HG03571 (cell line): ENCODE measurements around the gene ZC3H12D.
"Not testable (repeated sequence)": the region's sequence is repeated elsewhere in the genome, so short reads cannot be mapped to it uniquely, and the experiment has no call there.

ENCODE experiments used
- ATAC-seq: cut with Tn5 transposase; IDR thresholded peaks from one replicate; pipeline ENCODE4 v1.9.1; 2021; ENCODE audit not compliant: unreplicated experiment

ZC3H12D gene

DNA sequence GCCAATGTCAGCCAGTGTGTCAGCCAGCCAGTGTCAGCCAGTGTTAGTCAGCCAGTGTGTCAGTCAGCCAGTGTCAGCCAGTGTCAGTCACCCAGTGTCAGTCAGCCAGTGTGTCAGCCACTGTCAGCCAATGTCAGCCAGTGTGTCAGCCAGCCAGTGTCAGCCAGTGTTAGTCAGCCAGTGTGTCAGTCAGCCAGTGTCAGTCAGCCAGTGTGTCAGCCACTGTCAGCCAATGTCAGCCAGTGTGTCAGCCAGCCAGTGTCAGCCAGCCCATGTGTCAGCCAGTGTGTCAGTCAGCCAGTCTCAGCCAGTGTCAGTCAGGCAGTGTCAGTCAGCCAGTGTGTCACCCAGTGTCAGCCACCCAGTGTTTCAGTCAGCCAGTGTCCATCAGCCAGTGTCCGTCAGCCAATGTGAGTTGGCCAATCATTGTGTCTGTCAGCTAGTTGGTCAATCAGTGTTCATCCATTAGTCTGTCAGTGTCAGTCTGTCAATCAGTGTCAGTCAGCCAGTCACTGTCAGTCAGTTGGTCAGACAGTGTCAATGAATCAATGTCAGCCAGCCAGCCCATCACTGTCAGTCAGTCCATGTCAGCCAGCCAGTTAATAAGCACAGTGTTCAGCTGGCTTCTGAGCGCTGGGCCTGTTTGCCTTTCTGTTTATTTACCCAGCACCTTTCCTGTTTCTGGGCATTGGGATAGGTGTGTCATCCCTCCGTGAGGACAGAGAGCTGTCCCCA is 40.3 kb downstream of the ZC3H12D start:
- not testable (repeated sequence) for ATAC-seq

DNA sequence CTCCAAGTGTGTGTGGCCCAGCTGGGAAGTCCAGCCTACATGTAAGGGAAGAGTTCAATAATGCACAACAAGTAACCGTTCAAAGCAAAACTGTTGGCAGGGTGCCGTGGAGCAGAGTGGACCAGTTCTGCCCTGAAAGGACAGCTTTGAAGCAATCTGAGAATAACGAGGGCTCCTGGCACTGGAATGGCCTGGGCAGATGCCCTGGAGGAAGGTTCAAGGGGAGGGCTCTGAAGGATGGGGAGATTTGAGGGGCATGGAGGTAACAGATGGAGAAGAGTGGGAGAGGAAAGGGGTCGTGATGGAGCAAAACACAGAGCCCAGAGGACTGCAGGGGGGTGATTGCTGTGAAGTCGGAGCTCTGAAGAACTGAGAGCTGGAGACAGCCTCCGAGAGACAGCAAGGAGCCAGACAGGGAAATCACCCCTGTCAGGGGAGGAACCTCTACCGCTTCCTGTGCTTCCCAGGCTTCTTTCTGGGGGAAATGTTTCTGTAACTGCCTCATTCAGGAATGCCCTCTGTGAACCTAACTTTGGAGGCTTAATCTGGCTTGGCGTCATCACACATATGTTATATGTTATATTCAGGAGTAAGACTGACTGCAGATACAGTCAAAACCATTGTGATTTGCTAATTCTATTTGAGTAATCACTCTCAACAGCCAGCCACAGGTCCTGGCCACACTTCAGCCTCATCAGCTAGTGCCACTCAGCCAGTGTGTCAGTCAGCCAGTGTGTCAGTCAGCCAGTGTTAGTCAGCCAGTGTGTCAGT is 41.2 kb downstream of the ZC3H12D start:
- no peak for ATAC-seq

DNA sequence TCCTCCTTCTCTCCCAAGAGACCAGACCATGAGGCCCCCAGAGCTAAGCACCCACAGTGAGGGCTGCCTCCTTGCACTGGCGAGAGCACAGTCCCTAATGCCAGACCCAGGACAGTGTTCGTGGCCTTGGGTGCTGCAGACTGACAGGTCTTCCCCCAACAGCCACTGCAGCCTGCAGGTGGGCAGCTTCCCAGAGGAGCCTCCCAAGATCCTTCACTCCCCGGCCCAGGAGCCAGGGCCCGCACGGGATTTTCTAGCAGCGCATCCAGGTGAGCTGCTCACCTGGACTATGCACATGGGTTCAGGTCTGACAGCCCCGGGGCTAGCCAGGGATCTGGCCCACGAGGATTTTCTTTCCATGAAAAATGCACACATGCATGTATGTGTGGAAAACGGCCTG is 43.1 kb downstream of the ZC3H12D start:
- ATAC-seq: no peak

DNA sequence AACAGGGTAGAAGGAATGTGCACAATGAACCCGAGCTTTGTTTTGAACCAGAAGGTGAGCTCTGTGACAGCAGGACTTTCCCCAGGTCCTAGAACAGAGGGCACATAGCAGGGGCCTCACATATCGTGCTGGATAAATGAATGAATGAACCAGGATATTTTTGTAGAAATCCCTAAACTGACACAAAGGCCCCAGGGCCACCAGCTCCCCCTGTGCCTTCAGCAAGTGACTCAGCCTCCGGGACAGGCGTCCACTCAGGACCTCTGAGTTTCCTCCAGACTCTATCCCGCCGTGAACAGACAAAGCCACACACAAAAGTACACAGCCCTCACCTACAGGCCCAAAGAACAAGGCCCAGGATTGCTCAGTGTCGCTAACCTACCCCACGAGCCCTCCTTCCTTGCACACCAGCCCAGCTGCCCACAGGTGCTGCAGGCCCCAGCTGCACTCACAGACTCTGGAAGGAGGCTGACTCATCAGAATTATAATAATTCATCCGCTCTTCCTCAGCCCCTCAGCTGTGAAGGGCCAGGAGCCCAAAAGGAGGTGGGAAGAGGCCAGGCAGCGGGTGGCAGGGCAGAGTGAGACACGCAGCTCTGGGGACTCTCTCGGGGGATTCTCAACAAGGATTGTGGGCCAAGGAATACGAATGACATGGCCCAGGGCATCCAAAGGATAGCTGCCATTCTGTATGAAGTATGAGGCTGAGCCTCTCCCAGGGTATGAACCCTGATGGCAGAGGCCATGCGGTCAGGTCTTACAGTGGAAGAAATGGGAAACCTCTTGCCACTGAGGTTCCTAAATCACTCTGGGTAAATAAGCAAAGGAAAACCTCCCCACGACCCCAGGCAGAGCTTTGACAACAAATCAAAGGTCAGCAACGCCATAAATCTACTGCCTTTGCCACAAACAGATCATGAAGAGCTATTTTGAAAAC is 43.8 kb downstream of the ZC3H12D start:
- ATAC-seq: no peak

DNA sequence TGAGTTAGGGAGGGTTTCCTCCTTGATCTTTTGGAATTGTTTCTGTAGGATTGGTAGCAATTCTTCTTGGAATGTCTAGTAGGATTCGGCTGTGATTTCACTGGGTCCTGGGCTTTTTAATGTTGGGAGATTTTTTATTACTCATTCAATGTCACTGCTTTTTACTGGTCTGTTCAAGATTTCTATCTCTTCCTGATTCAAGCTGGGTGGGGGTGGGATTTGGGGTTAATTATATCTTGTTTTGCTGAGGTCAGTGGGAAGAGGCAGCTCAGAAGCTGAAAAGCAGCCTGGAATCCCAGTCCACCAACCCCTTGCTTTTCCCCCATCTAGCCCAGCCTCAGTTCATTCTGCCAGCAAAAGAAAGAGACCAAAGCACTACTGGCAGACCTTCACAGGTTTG is 45.2 kb downstream of the ZC3H12D start:
- no peak for ATAC-seq

DNA sequence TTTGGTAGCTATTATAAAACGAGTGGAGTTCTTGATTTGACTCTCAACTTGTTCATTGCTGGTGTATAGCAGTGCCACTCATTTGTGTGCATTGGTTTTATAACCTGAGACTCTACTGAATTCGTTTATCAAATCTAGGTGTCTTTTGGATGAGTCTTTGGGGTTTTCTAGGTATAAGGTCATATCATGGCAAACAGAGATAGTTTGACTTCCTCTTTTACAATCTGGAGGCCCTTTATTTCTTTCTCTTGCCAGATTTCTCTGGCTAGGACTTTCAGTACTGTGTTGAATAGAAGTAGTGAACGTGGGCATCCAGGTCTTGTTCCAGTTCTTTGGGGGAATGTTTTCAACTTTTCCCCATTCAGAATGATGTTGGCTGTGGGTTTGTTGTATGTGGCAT is 46.0 kb downstream of the ZC3H12D start:
- ATAC-seq: no peak

DNA sequence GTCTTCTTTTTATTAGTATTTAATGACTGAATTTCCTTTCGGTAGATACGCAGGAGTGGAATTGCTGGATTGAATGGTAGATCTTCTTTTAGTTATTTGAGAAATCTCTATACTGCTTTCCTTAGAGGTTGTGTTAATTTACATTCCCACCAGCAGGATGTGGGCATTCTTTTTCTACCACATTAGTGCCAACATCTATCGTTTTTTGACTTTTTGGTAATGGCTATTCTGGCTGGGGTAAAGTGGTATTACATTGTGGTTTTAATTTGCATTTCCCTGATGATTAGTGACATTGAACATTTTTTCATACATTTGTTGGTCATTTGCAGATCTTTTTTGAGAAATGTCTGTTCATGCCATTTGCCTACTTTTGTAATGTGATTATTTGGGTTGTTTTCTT is 47.6 kb downstream of the ZC3H12D start:
- ATAC-seq: no peak

DNA sequence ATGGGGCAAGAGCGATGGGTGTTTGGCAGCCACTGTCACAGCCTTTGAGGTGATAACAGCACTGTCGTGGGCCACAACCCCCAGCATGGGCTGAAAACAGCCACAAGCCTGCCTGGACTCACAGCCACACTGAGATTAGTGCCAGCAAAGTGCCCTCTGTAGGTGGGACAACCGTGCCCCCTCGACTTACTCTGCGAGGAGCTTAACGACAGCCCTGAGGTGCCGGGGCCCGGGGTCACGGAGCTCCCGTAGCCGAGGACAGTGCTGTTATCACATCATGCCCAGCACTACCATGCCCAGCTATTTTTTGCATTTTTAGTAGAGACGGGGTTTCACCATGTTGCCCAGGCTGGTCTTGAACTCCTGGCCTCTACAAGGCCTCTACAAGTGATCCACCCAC is 48.2 kb downstream of the ZC3H12D start:
- no peak for ATAC-seq

DNA sequence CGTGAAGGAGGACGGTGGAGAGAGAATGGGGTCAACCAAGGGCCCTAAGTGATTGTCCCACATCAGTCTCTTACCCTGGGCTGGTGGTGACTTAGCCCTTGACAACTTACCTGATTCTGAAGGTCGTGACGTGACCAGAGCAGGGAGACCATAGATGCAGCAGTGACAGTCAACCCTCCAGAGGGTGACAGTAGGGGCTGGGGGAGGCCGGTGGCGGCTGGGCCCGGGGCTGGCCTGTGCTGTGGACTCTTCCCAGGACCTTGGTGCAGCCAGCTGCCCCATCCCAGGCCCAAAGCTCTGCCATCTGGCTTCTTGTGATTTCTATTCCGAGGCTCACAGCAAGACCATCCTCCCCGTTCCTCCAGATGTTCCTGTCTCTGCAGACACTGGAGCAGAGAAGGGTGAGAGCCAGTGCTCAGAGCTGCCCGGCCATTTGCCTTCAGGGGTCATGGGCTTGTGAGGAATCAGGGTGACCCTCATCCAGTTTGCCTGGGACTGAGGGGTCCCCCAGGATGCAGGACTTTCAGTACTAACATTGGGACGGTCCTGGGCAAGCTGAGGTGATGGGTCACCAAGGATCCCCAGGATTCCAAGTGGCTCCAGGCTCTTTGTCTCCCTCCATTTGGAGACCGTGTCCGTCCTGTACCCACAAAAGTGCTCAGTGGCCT is 48.8 kb downstream of the ZC3H12D start:
- no peak for ATAC-seq

DNA sequence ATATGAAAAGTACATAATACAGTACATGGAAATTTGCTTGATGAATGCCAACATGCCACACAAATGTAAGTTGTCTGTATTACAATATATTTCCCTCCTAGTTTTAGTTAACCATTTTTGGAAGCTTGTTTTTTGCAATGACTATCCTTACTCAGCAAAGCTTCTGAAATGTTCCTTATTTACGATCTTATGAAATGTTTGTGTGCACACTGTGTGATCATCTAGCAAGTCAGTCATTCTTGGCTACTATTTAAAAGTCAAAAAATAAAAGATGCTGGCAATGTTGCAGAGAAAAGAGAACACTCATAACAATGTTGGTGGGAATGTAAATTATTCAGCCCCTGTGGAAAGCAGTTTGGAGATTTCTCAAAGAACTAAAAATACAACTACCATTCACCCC is 50.9 kb downstream of the ZC3H12D start:
- no peak for ATAC-seq

DNA sequence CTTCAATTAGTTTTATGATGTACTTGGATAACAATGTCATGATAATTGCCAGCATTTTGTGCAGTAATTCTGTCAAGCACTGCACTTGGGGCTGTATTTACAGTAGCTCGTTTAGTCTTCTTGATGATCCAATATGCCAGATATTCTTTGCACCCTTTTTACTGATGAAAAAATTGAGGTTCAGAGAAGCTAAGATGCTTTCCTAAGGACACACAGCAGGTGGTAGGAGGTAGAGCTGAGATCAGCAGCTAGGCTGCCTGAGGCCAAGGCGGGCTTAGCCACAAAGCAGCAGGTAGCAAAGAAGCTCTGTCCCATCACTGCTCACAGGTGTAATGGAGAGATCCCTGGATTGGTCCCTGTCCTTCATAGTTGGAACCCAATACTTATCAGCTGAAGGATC is 51.4 kb downstream of the ZC3H12D start:
- no peak for ATAC-seq

DNA sequence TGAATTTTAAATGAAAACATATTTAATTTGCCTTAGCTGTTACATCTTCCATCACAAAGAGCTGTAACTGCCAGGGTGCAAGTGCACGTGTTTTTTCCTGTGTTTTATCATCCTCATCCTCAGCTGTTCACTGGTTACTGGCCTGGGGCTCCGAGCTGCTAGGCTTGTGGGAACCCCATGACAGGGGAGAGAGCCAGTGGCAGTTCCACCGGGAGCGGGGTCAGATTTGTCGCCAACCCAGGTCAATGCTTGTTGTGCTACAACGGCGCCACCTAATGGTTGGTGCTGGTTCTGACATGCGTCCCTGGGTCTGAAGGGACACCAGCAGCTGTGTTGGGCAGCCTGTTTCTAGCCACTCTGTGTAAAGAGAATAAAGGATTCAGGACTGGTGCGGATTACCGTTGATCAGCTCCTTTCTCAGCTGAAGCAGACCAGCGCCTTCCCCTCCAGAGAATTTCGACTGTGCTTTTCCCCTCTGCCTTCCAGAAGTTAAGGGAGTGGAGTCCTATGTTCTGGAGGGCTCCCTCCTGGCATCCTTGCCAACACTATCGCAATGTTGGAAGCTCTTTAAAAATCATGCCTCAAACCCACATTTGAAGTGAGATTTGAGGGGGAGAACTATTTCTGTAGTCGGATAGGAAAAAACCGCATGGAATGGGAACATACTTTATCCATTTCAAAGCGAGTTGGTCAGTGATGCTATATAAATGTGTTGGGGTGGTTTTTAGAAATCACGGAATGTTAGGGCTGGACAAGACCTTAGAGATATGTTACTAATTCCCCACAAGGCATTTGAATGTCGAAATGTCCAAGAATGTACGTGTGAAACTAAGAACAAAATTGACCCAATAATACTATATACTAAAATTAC is 52.7 kb downstream of the ZC3H12D start:
- ATAC-seq: no peak

DNA sequence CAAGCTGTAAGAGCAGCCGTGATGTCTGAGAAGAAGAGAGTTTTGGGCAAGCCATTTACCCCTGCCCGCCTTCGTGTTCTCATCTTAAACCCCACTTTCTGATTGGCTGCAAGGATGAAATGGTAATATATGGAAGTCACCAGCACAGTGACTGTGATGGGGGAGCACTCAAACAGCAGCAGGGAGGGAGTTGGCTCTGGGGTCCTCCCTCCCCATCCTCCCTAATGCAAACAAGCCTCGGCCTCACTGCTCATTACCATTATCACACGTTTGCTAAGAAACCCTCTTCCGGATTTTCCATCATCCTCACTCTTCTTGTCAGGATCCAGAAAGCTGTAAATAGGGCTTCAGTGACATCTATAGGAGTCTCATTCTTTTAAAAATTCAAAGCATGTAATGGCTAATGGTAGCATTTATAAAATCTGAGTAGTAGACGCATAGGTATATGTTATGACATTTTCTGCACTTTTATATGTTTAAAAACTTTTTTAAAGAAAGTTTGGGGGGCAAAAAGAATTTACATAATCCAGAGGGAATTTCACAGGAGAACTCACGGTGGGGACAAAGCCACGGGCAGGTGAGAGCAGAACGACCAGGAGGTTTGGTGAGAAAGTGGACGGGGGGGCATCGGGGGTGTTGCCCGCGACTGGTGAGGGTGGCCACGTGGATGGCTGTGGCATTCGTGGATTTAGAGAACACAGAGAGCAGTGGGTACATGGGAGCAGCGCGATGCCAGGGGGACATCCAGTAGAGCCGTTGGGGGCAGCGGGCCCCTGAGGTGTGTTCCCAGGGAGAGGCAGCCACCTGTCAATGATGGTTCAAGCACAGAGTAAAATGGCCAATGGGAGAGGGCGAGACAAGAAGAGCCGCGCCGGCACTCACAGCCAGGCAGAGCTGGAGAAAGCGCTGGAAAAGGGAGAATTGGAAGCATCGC is 55.1 kb downstream of the ZC3H12D start:
- no peak for ATAC-seq

DNA sequence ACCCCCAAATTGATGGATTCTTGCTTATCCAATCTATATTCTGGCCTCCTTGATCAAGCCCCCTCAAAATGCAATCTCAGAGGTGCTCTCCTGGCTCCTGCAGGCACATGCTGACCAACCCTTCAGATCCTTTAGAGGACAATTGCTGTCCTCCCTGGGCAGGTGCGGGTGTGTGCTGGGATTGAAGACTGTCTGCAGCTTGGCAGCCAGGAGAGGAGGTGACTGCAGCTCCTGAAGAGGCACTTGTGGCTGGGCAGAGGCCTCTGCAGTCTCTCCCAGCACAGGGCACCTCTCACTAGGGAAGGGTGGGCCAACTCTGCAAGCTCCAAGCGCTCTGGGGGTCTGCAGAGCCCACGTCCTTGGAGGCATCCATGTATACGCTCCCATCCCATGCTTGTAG is 56.2 kb downstream of the ZC3H12D start:
- no peak for ATAC-seq

DNA sequence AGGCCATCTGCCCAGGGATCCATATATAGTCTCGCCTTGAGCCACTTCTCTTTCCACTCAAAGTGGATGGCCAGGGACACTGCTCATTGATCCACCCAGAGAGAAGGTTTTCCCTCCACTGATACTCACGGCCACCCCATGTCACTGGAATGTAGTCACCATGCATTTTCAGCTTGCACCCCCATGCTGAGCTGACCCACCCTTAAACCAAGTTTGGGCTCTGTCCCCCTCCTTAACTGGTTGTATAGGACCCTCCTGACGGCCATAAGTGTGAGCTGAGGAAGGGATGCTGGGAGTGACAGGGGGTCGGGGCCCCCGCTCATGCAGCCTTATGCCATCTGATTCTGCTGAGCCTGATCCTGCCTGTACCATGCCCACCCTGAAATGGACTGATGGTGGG is 59.1 kb downstream of the ZC3H12D start:
- no peak for ATAC-seq

DNA sequence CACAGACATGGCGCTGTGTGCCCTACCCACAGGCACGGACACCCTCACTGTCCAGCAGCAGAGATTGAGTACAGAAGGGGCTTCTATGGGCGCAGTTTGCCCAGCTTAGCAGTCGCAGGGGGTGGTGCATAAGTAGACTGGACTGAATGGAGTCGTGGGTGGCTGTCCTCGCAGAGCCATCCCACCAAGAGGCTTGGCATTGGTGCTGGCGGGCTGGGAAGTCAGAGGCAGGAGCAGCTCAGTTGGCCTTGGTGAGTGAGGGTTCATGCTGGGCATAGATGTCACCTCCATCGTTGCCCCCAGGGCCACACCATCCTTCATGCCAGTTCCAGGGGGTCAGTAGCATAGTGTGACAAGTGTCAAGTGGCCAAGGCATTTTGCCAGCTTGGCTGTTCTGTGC is 59.6 kb downstream of the ZC3H12D start:
- no peak for ATAC-seq

DNA sequence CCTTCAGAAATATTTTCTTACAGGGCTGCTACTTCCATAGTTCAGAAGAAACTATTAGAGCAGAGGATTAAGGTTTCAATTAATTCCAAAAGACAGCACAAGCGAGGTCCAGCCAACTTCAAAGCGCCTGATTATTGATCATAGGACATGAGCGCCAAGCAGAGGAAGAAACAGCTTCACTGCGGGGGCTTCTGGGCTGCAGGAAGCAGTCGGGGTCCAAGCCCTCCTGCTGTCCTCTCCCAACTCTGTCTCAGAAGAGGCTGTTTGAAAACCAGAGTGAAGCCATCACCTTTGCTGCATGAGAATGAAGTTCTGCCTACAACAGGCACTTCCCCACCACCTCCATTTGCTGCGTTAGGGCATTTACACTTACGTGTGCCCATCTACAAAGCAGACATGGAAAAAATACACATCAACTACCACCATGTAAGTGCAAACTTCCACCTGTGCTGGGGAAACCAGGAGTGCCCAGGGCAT is 60.8 kb downstream of the ZC3H12D start:
- ATAC-seq: no peak

DNA sequence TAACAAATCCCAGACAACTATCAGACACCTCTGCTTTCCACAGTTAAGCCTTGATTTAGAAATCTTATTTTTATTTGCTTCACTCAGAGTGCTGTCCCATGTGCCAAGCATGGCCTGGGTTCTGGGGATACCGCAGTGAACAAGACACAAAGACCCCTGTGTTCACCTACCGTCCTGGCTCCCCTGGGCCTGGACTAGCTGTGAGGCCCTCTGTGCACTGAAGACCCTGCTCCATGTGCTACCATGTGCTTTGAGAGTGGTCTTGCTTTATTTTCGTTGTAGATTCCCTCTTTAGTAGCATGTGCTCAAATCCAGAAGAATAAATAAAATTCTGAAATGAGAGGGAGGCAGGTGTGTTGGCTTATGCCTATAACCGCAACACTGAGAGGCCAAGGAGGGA is 62.2 kb downstream of the ZC3H12D start:
- ATAC-seq: no peak

DNA sequence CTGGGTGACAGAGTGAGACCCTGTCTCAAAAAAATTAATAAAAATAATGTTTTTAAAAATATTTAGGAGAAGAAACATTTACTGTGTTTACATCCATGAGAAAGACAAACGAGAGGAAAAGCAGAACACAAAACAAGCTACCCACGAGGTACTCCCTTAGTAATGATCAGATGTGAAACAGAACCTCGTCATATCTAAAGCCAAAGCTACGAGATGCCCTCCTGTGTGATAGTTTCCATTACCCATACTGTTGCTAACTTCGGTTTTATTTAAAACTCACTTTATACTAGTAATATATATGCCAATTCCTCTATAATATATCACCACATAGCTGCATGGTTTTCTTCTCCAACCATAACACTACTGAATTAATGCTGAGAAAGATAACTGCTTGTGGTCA is 63.7 kb downstream of the ZC3H12D start:
- ATAC-seq: no peak
